ENCODE measurements around the gene FAM153A.
"Not testable (repeated sequence)": the region's sequence is repeated elsewhere in the genome, so short reads cannot be mapped to it uniquely, and the experiment has no call there.

The FAM153A gene

DNA sequence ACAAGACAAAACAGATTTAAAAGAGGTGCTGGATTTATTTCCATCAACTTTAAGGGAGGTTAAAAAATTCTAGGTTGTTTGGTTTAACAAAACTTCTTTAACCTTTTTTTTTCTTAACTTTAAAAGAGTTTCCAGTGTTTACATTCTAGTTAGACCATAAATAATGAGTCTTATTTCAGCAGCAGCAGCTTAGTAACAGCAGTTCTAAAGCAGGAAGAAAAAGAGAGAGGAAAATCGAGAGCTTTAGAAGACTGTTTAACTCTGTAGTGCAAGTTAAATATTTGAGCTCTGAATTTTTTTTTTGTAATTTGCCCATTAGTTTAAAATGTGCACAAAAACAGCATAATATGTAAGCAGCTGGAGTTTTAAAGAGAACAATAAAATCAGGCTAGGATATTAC, 90.2 kb downstream of the FAM153A start:
- H3K9me3 ChIP-seq (ENCODE audit: control insufficient read depth in 1 of 2, low read length in 2 of 2); H3K4me1 ChIP-seq (ENCODE audit: control insufficient read depth in 1 of 2, insufficient read depth in 2 of 2, low read length in 2 of 2); H3K4me3 ChIP-seq (ENCODE audit: low read depth in 1 of 2, low read length in 2 of 2); H3K9ac ChIP-seq (ENCODE audit: low read depth in 1 of 2, low read length in 2 of 2); H3K36me3 ChIP-seq (ENCODE audit: control insufficient read depth in 1 of 2, insufficient read depth in 2 of 2, low read length in 2 of 2); H3K27ac ChIP-seq (ENCODE audit: low read depth, low read length); H3K27me3 ChIP-seq (ENCODE audit: control insufficient read depth in 1 of 2, insufficient read depth in 2 of 2, low read length in 2 of 2): not testable (repeated sequence)

- H3K27ac ChIP-seq (ENCODE audit: low read depth, low read length); H3K9ac ChIP-seq (ENCODE audit: low read depth in 1 of 2, low read length in 2 of 2); H3K4me3 ChIP-seq (ENCODE audit: low read depth in 1 of 2, low read length in 2 of 2); H3K27me3 ChIP-seq (ENCODE audit: control insufficient read depth in 1 of 2, insufficient read depth in 2 of 2, low read length in 2 of 2); H3K4me1 ChIP-seq (ENCODE audit: control insufficient read depth in 1 of 2, insufficient read depth in 2 of 2, low read length in 2 of 2); H3K36me3 ChIP-seq (ENCODE audit: control insufficient read depth in 1 of 2, insufficient read depth in 2 of 2, low read length in 2 of 2); H3K9me3 ChIP-seq (ENCODE audit: control insufficient read depth in 1 of 2, low read length in 2 of 2): not testable (repeated sequence)
Measured at GRCh38 chr5:177689011-177689610, 93.6 kb downstream of the FAM153A start.

GRCh38 chr5:177688091-177688490, 94.6 kb downstream of the FAM153A start:
- not testable (repeated sequence) for H3K4me3 ChIP-seq (ENCODE audit: low read depth in 1 of 2, low read length in 2 of 2); H3K27me3 ChIP-seq (ENCODE audit: control insufficient read depth in 1 of 2, insufficient read depth in 2 of 2, low read length in 2 of 2); H3K36me3 ChIP-seq (ENCODE audit: control insufficient read depth in 1 of 2, insufficient read depth in 2 of 2, low read length in 2 of 2); H3K9ac ChIP-seq (ENCODE audit: low read depth in 1 of 2, low read length in 2 of 2); H3K9me3 ChIP-seq (ENCODE audit: control insufficient read depth in 1 of 2, low read length in 2 of 2); H3K4me1 ChIP-seq (ENCODE audit: control insufficient read depth in 1 of 2, insufficient read depth in 2 of 2, low read length in 2 of 2); H3K27ac ChIP-seq (ENCODE audit: low read depth, low read length)

GRCh38 chr5:177681920-177682319, 100.8 kb downstream of the FAM153A start:
- H3K27ac ChIP-seq (ENCODE audit: low read depth, low read length); H3K4me3 ChIP-seq (ENCODE audit: low read depth in 1 of 2, low read length in 2 of 2); H3K36me3 ChIP-seq (ENCODE audit: control insufficient read depth in 1 of 2, insufficient read depth in 2 of 2, low read length in 2 of 2); H3K4me1 ChIP-seq (ENCODE audit: control insufficient read depth in 1 of 2, insufficient read depth in 2 of 2, low read length in 2 of 2); H3K9ac ChIP-seq (ENCODE audit: low read depth in 1 of 2, low read length in 2 of 2); H3K27me3 ChIP-seq (ENCODE audit: control insufficient read depth in 1 of 2, insufficient read depth in 2 of 2, low read length in 2 of 2); H3K9me3 ChIP-seq (ENCODE audit: control insufficient read depth in 1 of 2, low read length in 2 of 2): not testable (repeated sequence)

All from duodenal mucosa (tissue), 2 donors.